ENCODE results near the gene CAMK2G.
A peak's percentile ranks its signal among the peaks of the same experiment; 100 is the strongest.
"Not testable (repeated sequence)": the region's sequence is repeated elsewhere in the genome, so short reads cannot be mapped to it uniquely, and the experiment has no call there.

Gene CAMK2G

GRCh38 chr10:73902351-73902750, 28.0 kb upstream of the CAMK2G start:
- DNase-seq (ENCODE audit: low read depth in 2 of 2), result no peak

- no peak for DNase-seq (ENCODE audit: low read depth in 2 of 2)
Observed at GRCh38 chr10:73901261-73901660, 26.9 kb upstream of the CAMK2G start.

- no peak for DNase-seq (ENCODE audit: low read depth in 2 of 2)
Observed at GRCh38 chr10:73900064-73900463, 25.7 kb upstream of the CAMK2G start.

DNA sequence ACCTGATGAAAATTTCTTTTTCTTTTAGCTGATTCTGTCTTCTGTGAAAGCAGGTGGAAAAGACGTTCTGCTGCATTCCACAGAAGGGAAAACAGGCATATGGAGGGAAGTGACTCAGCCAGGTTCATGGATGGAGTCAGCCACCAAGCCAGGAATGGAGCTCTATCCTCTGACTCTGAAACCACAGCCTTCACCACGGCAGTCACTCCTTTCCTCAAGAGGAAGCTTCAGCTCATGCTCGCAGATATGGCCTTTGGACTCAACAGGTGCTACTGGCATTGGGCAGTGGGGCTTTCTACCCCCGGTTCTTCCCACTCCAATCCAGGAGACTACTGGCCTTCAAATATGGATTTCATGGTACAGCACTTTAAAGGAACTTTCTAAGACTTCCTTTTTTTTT, 25.1 kb upstream of the CAMK2G start:
- no peak for DNase-seq (ENCODE audit: low read depth in 2 of 2)

GRCh38 chr10:73898730-73899410, 24.5 kb upstream of the CAMK2G start:
- no peak for DNase-seq (ENCODE audit: low read depth in 2 of 2)

GRCh38 chr10:73897693-73898092, 23.3 kb upstream of the CAMK2G start:
- no peak for DNase-seq (ENCODE audit: low read depth in 2 of 2)

DNA sequence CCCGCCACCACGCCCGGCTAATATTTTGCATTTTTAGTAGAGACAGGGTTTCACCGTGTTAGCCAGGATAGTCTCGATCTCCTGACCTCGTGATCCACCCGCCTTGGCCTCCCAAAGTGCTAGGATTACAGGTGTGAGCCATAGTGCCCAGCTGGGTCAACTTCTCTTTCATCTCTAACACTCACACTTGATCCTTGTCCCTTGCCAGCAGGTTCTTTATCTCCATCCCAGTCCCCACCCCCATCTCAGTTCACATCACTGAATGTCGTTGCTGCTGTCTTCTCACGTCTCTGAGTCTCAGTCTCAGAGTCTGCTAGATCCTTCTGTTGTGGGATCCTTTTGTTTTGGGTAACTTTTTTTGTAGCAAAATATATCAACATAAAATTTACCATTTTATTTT, 21.0 kb upstream of the CAMK2G start:
- not testable (repeated sequence) for DNase-seq (ENCODE audit: low read depth in 2 of 2)

DNA sequence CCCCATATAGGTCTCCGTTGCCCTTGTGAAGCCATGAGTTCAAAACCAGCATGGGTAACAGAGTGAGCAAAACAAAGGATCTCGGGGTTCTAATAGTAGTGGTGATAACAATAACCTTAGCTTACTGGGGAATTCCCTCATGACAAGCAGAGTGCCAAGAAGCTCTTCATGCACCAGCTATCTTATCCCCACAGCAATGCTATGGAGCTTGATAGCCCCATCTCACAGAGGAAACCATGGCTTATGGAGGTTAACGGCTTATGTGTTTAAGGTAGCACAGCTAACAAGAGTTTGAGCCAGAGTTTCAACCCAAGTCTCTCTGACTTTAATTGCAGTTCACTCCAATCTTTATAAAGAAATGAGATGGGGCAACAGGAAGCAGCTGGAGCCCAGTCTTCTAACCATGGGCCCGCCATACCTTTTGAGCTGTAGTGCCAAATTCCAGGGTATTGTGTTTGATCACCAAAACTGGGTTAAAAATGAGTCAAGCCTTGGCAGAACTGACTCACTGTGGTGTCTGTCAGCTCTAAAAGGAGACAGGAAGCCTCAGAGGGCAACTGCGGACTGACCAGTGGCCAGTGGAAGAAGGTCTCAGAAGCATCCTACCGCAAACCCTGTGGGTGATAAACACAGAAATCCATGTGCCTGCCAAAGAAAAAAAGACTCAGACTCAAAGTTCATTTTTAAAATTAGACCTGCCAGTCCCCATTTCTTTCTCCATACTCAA, 20.1 kb upstream of the CAMK2G start:
- no peak for DNase-seq (ENCODE audit: low read depth in 2 of 2)

DNA sequence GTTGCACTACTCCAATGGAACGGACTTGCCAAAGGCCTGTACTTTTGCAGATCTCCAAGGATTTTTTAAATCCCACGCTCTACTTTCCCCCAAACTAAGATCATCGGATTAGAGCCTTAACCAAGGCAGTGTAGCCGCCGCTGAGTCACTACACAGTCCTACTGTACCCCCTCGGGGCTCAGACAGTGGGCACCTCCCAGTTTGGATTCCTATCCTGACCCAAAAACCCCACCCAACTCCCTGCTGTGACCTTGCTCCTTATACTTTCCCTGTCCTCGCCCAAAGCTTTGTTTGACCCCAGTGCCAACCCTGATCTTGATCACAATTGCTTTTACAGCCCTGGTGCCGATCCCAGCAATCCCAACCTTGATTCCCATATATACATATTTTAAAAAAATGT, 19.1 kb upstream of the CAMK2G start:
- no peak for DNase-seq (ENCODE audit: low read depth in 2 of 2)

DNA sequence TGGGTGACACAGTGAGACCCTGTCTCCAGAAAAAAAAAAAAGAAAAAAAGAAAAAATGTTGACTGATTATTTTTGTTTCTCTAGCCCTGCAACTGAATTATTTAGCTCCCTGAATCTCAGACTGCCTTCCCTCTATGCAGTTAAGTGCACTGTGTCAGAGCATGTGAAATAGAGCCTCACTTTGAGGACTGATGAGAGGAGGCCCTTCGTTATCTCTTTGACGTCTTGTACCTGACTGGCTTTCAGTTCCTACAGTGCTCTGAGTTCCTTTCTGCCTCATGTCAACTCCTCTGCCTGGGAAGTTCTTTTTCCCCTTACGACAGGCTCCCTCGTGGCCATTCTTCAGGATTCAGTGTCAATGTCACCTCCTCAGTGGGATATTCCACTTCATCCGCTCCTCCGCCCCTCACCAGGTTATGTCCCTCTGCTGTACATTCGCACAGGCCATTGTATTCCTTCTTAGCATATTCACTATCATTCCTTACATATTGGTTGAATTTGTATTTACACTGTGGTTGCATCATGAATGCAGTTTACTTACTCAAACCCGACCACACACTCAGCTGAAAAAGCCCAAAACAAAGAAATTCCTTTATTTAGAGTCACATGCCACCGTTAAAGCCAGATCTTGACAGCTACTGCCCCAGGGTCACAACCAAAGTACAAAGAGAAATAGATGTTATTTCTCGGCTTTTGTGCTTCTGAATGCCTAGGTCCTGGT, 18.1 kb upstream of the CAMK2G start:
- DNase-seq (ENCODE audit: low read depth in 2 of 2), result no peak

DNA sequence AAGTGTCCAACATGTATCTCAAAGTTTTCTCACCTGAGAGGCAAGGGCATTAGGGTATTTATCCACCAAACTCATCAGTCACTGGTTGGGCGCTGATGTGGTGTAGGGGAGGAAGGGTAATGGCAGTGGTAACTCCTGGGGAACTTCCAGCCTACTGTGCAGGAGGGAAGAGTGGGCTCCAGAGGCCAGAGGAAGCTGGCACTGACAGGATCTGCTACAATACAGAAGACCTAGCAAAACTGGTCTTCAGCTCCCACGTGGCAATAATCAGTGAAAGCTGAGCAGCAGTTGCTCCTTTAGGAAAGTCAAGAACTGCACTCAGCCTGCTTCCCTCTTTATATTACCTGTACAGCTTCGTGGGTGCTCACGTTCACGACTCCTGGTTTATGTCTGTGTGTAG, 17.2 kb upstream of the CAMK2G start:
- no peak for DNase-seq (ENCODE audit: low read depth in 2 of 2)

DNA sequence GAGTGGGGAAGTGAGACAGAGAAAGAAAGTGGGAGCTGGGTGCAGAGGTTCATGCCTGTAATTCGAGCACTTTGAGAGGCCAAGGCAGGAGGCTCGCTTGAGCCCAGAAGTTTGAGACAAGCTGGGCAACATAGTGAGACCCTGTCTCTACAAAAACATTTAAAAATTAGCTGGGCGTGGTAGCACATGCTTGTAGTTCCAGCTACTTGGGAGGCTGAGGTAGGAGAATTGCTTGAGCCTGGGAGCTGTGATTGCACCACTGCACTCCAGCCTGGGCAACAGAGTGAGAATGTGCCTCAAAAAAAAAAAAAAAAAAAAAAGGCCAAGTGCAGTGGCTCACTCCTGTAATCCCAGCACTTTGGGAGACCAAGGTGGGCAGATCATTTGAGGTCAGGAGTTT, 16.5 kb upstream of the CAMK2G start:
- DNase-seq (ENCODE audit: low read depth in 2 of 2), result not testable (repeated sequence)

DNA sequence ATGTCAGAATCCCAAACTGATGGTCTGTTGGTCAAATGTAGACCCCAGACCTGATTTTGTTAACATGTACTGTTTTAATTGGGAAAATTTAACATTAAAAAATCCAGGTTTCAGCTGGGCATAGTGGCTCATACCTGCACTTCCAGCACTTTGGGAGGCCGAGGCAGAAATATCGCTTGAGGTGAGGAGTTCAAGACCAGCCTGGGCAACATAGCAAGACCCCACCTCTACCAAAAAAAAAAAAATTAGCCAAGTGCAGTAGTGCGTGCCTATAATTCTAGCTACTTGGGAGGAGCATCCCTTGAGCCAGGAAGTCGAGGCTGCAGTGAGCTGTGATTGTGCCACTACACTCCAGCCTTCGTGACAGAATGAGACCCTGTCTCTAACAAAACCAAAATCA, 15.9 kb upstream of the CAMK2G start:
- DNase-seq (ENCODE audit: low read depth in 2 of 2), result no peak

GRCh38 chr10:73889416-73889815, 15.1 kb upstream of the CAMK2G start:
- not testable (repeated sequence) for DNase-seq (ENCODE audit: low read depth in 2 of 2)

GRCh38 chr10:73889014-73889413, 14.7 kb upstream of the CAMK2G start:
- no peak for DNase-seq (ENCODE audit: low read depth in 2 of 2)

DNA sequence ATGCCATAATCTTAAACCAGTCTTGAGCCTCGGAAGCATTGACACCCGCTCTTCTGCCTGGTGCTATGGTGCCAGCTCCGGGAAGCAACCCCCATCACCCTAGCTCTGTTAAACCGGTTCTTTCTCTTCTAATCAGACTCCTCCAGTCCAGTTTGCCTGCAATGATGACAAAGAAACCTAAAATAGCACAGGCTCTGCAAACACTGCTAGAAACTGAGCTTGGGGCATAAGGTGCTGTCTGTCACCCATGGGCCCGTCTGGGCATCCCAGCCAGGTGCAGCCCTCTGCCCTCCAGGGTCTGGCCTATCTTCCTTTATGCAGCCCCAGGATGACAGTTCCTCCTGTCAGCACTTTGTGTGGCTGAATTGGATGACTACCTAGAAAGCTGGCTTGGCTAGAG, 14.2 kb upstream of the CAMK2G start:
- no peak for DNase-seq (ENCODE audit: low read depth in 2 of 2)

GRCh38 chr10:73887294-73888039, 13.1 kb upstream of the CAMK2G start:
- DNase-seq (ENCODE audit: low read depth in 2 of 2), result no peak

DNA sequence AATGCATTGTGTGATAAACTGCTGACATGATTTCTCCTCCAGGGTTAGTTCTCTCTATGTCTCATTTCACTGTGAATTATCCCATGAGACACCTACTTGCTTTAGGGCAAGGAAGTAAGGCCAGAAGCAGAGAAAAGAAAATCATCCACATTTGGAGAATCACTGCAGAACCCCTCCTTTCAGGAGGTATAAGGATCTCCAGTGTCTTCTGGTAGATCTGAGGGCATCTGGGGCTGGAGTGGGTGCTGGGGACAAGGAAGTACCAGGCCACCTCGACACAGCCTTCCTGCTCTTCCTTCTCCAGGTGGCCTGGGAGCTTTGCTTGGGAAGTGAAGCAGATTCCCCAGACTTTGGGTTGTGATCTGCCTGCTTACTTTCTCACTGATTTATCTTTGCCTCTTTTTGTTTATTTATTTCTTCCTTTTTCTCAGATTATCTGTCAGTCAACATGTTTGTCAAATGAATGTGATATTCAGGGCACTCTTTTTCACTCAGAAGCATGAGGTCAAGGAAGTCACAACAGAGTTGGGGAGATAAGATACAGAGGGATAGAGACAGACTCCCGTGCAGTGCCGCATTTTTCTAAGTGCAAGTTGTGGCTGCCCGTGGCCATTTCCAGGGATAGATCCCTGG, 12.4 kb upstream of the CAMK2G start:
- DNase-seq (ENCODE audit: low read depth in 2 of 2), result no peak

- DNase-seq (ENCODE audit: low read depth in 2 of 2), result peak in 1 of 2 donors; percentile 43
Observed at GRCh38 chr10:73886085-73886529, 11.8 kb upstream of the CAMK2G start.

- DNase-seq (ENCODE audit: low read depth in 2 of 2), result no peak
Observed at GRCh38 chr10:73884017-73884416, 9.7 kb upstream of the CAMK2G start.

- no peak for DNase-seq (ENCODE audit: low read depth in 2 of 2)
Observed at GRCh38 chr10:73881221-73881919, 7.0 kb upstream of the CAMK2G start.
